ENCODE measurements around the gene OSBPL10. TPM values are rescaled to one million over a fixed set of nuclear protein-coding genes. Genes with fewer than 3 reads are reported as not detected.

OSBPL10 gene
- total and polyA plus RNA-seq, 2 experiments from 2014 or later: 2.4 to 8.1 TPM

GRCh38 chr3:31750341-31750740 lies 230.7 kb downstream of the OSBPL10 start:
- H3K27me3 ChIP-seq (replicated peaks; ENCODE audit: insufficient read depth): no peaks in the 10 kb centered on the region; the same call in 1 of the 2 replicates
- H3K4me2 ChIP-seq (ENCODE audit: unreplicated experiment): no peak overlapping the region

GRCh38 chr3:31748933-31749295 lies 232.1 kb downstream of the OSBPL10 start:
- TF ChIP-seq EZH2phosphoT487 (IDR thresholded peaks at IDR 0.05; ENCODE audit: insufficient read depth, low read depth): no peak
- TF ChIP-seq EZH2 (IDR thresholded peaks at IDR 0.05; ENCODE audit: insufficient read depth, poor library complexity, severe bottlenecking): no peak
- in situ Hi-C loops (cut with MboI): no loop called here

More at GRCh38 chr3:31750341-31750740, 230.7 kb downstream of the OSBPL10 start:
- H3F3A ChIP-seq (ENCODE audit: insufficient read depth): no peaks in the 10 kb centered on the region
- H3K27ac ChIP-seq: no peak overlapping the region
- no peak for DNase-seq
- WGBS, 2 experiments (ENCODE audit: low coverage in 1 of 2, low lambda C conversion rate in 2 of 2, missing lambda C conversion rate in 2 of 2): 36 to 42% methylated on average over 2 of the region's 2 CpGs
- no peaks in the 10 kb centered on the region for H3K36me3 ChIP-seq (ENCODE audit: low read depth)
- H3K9me2 ChIP-seq (ENCODE audit: insufficient read depth): no peaks in the 10 kb centered on the region
- no peaks in the 10 kb centered on the region for H3K79me2 ChIP-seq (ENCODE audit: insufficient read depth)
- no peak overlapping the region for H2AFZ ChIP-seq
- no peak overlapping the region for H3K9ac ChIP-seq
- no peaks in the 10 kb centered on the region for H4K20me1 ChIP-seq (ENCODE audit: insufficient read depth)
- H3K9me3 ChIP-seq (ENCODE audit: low read depth): no peaks in the 10 kb centered on the region
- no peak overlapping the region for H3K4me3 ChIP-seq
- no peaks in the 10 kb centered on the region for H3K4me1 ChIP-seq (ENCODE audit: insufficient read depth)
- TF ChIP-seq EZH2 (IDR thresholded peaks at IDR 0.05; ENCODE audit: insufficient read depth, poor library complexity, severe bottlenecking) (no peak), EZH2phosphoT487 (IDR thresholded peaks at IDR 0.05; ENCODE audit: insufficient read depth, low read depth) (no peak)
- in situ Hi-C loops (cut with MboI): loop anchor here (25.0 kb wide), 2 partner anchors 813 to 963 kb away; no protein-coding TSS in a partner anchor

GRCh38 chr3:31748281-31748932 lies 232.7 kb downstream of the OSBPL10 start:
- no peak overlapping the region for H3K27ac ChIP-seq
- H3K9me2 ChIP-seq (ENCODE audit: insufficient read depth): no peaks in the 10 kb centered on the region
- no peaks in the 10 kb centered on the region for H3K79me2 ChIP-seq (ENCODE audit: insufficient read depth)
- H3K4me2 ChIP-seq (ENCODE audit: unreplicated experiment): no peak overlapping the region
- no peaks in the 10 kb centered on the region for H3K27me3 ChIP-seq (replicated peaks; ENCODE audit: insufficient read depth)
- no peaks in the 10 kb centered on the region for H3K36me3 ChIP-seq (ENCODE audit: low read depth)
- in situ Hi-C loops (cut with MboI): no loop called here
- H4K20me1 ChIP-seq (ENCODE audit: insufficient read depth): no peaks in the 10 kb centered on the region
- 73 to 85% methylated on average over 5 of the region's 5 CpGs for WGBS, 2 experiments (ENCODE audit: low coverage in 1 of 2, low lambda C conversion rate in 2 of 2, missing lambda C conversion rate in 2 of 2)
- H2AFZ ChIP-seq: no peak overlapping the region
- no peak overlapping the region for H3K9ac ChIP-seq
- no peak overlapping the region for H3K4me3 ChIP-seq
- no peak for DNase-seq
- H3F3A ChIP-seq (ENCODE audit: insufficient read depth): no peaks in the 10 kb centered on the region
- TF ChIP-seq EZH2phosphoT487 (IDR thresholded peaks at IDR 0.05; ENCODE audit: insufficient read depth, low read depth) (no peak), EZH2 (IDR thresholded peaks at IDR 0.05; ENCODE audit: insufficient read depth, poor library complexity, severe bottlenecking) (no peak)
- H3K4me1 ChIP-seq (ENCODE audit: insufficient read depth): no peaks in the 10 kb centered on the region
- H3K9me3 ChIP-seq (ENCODE audit: low read depth): no peaks in the 10 kb centered on the region

More at GRCh38 chr3:31748933-31749295, 232.1 kb downstream of the OSBPL10 start:
- no peak for DNase-seq
- no peaks in the 10 kb centered on the region for H3K9me2 ChIP-seq (ENCODE audit: insufficient read depth)
- no peaks in the 10 kb centered on the region for H3K4me1 ChIP-seq (ENCODE audit: insufficient read depth)
- no peaks in the 10 kb centered on the region for H3F3A ChIP-seq (ENCODE audit: insufficient read depth)
- H3K4me3 ChIP-seq: no peak overlapping the region
- no peak overlapping the region for H3K9ac ChIP-seq
- no peaks in the 10 kb centered on the region for H3K9me3 ChIP-seq (ENCODE audit: low read depth)
- H4K20me1 ChIP-seq (ENCODE audit: insufficient read depth): no peaks in the 10 kb centered on the region
- H3K27ac ChIP-seq: no peak overlapping the region
- H3K79me2 ChIP-seq (ENCODE audit: insufficient read depth): no peaks in the 10 kb centered on the region
- H2AFZ ChIP-seq: no peak overlapping the region
- H3K4me2 ChIP-seq (ENCODE audit: unreplicated experiment): no peak overlapping the region
- WGBS, 2 experiments (ENCODE audit: low coverage in 1 of 2, low lambda C conversion rate in 2 of 2, missing lambda C conversion rate in 2 of 2): 64 to 72% methylated on average over 5 of the region's 5 CpGs
- H3K36me3 ChIP-seq (ENCODE audit: low read depth): no peaks in the 10 kb centered on the region
- no peaks in the 10 kb centered on the region for H3K27me3 ChIP-seq (replicated peaks; ENCODE audit: insufficient read depth)

- no peaks in the 10 kb centered on the region for H3F3A ChIP-seq (ENCODE audit: insufficient read depth)
- no peaks in the 10 kb centered on the region for H4K20me1 ChIP-seq (ENCODE audit: insufficient read depth)
- in situ Hi-C loops (cut with MboI): no loop called here
- H2AFZ ChIP-seq: no peak overlapping the region
- H3K9me3 ChIP-seq (ENCODE audit: low read depth): no peaks in the 10 kb centered on the region
- TF ChIP-seq EZH2phosphoT487 (IDR thresholded peaks at IDR 0.05; ENCODE audit: insufficient read depth, low read depth) (no peak), EZH2 (IDR thresholded peaks at IDR 0.05; ENCODE audit: insufficient read depth, poor library complexity, severe bottlenecking) (no peak)
- H3K4me2 ChIP-seq (ENCODE audit: unreplicated experiment): no peak overlapping the region
- H3K27me3 ChIP-seq (replicated peaks; ENCODE audit: insufficient read depth): no peaks in the 10 kb centered on the region
- H3K27ac ChIP-seq: no peak overlapping the region
- no peak overlapping the region for H3K4me3 ChIP-seq
- no peaks in the 10 kb centered on the region for H3K4me1 ChIP-seq (ENCODE audit: insufficient read depth)
- H3K36me3 ChIP-seq (ENCODE audit: low read depth): no peaks in the 10 kb centered on the region
- no peak overlapping the region for H3K9ac ChIP-seq
- DNase-seq: no peak
- H3K79me2 ChIP-seq (ENCODE audit: insufficient read depth): no peaks in the 10 kb centered on the region
- H3K9me2 ChIP-seq (ENCODE audit: insufficient read depth): no peaks in the 10 kb centered on the region
- WGBS, 2 experiments (ENCODE audit: low coverage in 1 of 2, low lambda C conversion rate in 2 of 2, missing lambda C conversion rate in 2 of 2): 83% methylated on average over 9 of the region's 9 CpGs
Measured at GRCh38 chr3:31747785-31748184, 233.3 kb downstream of the OSBPL10 start.

Data from GM23248 (cell line).